HepG2 (cell line): ENCODE data around the gene ANO4. TPM values are rescaled to one million over a fixed set of nuclear protein-coding genes. Genes with fewer than 3 reads are reported as not detected.

Experiments
- ATAC-seq: fragments of 200-7000 bp; cut with Tn5 transposase; 3 replicates; pipeline ENCODE4 v1.9.1; 2020; ENCODE audit warnings: mild to moderate bottlenecking, moderate library complexity
- BruUV-seq: library from RNA; stranded (reverse); fragments of 400-500 nt; replicated peaks from 2 replicates; lab custom pipeline; 2021; lab: Mats Ljungman, UMichigan
- CTCF ChIA-PET: fragments of 300-600 bp; formaldehyde crosslinking; extraction: SDS; loops from one replicate; lab custom pipeline; 2021; ENCODE audit warnings: low total read pairs, inconsistent platforms, low intra/inter-chr PET ratio; lab: Yijun Ruan, JAX
- POLR2A ChIA-PET: fragments of 350-600 bp; sonication (Branson Sonifier 250); formaldehyde crosslinking; loops from one replicate; lab custom pipeline; 2020; ENCODE audit warnings: antibody characterized with exemption, inconsistent platforms; lab: Yijun Ruan, JAX
- DNase-seq: peaks from one replicate; pipeline ENCODE4 v3.0.0-alpha.2; 2015; ENCODE audit warnings: low spot score
- FAIRE-seq: peaks from 3 replicates; lab custom pipeline; 2011; peaks lifted over from hg19 to GRCh38; lab: Jason Lieb, UNC
- H2AFZ ChIP-seq: one replicate; pipeline ENCODE4 v1.6.1; 2011; ENCODE audit warnings: low read length, inconsistent platforms
- H3K27ac ChIP-seq: fragments of 300-600 bp; 3 replicates; pipeline ENCODE4 v1.8.0; 2011; ENCODE audit warnings: mixed run types, mild to moderate bottlenecking, mixed read lengths, low read length, inconsistent platforms; ENCODE audit not compliant: insufficient read depth; ENCODE audit errors: extremely low read length
- H3K27me3 ChIP-seq, 2 experiments: fragments of 200-600 bp in 1 of 2; 2 replicates in 1 of 2; 3 replicates in 1 of 2; pipeline versions ENCODE4 v1.6.0 to v1.8.0; 2011; ENCODE audit warnings: low read length in 2 of 2, mild to moderate bottlenecking in 2 of 2, moderate library complexity in 2 of 2, inconsistent platforms in 1 of 2; ENCODE audit not compliant: insufficient read depth in 2 of 2, control insufficient read depth in 1 of 2
- H3K36me3 ChIP-seq, 2 experiments: fragments of 200-600 bp in 1 of 2; replicated peaks in 1 of 2; 2 replicates in 1 of 2; 3 replicates in 1 of 2; pipeline versions ENCODE4 v1.5.1 to v1.8.0; 2011; ENCODE audit warnings: low read length in 2 of 2, inconsistent platforms in 1 of 2; ENCODE audit not compliant: insufficient read depth in 2 of 2, control insufficient read depth in 1 of 2
- H3K4me1 ChIP-seq: 2 replicates; pipeline ENCODE4 v1.5.1; 2012; ENCODE audit warnings: low read length, inconsistent platforms; ENCODE audit not compliant: insufficient read depth
- H3K4me2 ChIP-seq: 2 replicates; pipeline ENCODE4 v1.6.0; 2011; ENCODE audit warnings: low read depth, low read length, inconsistent platforms
- H3K4me3 ChIP-seq, 3 experiments: fragments of 200-600 bp in 1 of 3; sonication (generic), shearing (Covaris generic) in 1 of 3; replicated peaks in 1 of 3; 2 replicates each; pipeline ENCODE4 v1.5.1; 2011 to 2016; ENCODE audit warnings: low read length in 3 of 3, inconsistent platforms in 2 of 3, low read depth in 2 of 3, mild to moderate bottlenecking in 2 of 3, control low read depth in 1 of 3, mixed read lengths in 1 of 3; ENCODE audit not compliant: insufficient read depth in 1 of 3
- H3K79me2 ChIP-seq: one replicate; pipeline ENCODE4 v1.6.1; 2011; ENCODE audit warnings: low read length, inconsistent platforms; ENCODE audit not compliant: insufficient read depth
- H3K9ac ChIP-seq: 2 replicates; pipeline ENCODE4 v1.6.0; 2011; ENCODE audit warnings: mild to moderate bottlenecking, low read depth, low read length, inconsistent platforms; ENCODE audit not compliant: insufficient read depth
- H3K9me3 ChIP-seq: 2 replicates; pipeline ENCODE4 v1.5.1; 2012; ENCODE audit warnings: mild to moderate bottlenecking, low read length
- H4K20me1 ChIP-seq: 2 replicates; pipeline ENCODE4 v1.6.0; 2011; ENCODE audit warnings: inconsistent platforms, mild to moderate bottlenecking, low read length, moderate library complexity; ENCODE audit not compliant: insufficient read depth
- GABPA ChIP-seq, 2 experiments: IDR thresholded peaks; 2 replicates each; pipeline ENCODE4 v1.6.1; 2011 to 2016; ENCODE audit warnings: low read depth in 2 of 2, low read length in 1 of 2, missing biosample characterization in 1 of 2, missing genetic modification characterization in 1 of 2
- HMG20B ChIP-seq: conservative IDR thresholded peaks from 2 replicates; pipeline ENCODE4 v1.6.1; 2016; ENCODE audit warnings: missing genetic modification reagents, missing compliant biosample characterization
- KAT2B ChIP-seq: fragments of 150-350 bp; IDR thresholded peaks from 2 replicates; pipeline ENCODE4 v1.6.1; 2014; ENCODE audit warnings: low read depth, low read length, borderline replicate concordance
- MATR3 ChIP-seq: sonication (generic); formaldehyde crosslinking; IDR thresholded peaks from 2 replicates; pipeline ENCODE4 v1.4.0; 2020; ENCODE audit warnings: missing genetic modification reagents
- NFYB ChIP-seq: sonication (generic); formaldehyde crosslinking; IDR thresholded peaks from 2 replicates; pipeline ENCODE4 v1.4.0; 2020; ENCODE audit warnings: missing genetic modification reagents
- REPIN1 ChIP-seq: sonication (generic); formaldehyde crosslinking; IDR thresholded peaks from 2 replicates; pipeline ENCODE4 v1.8.0; 2022; ENCODE audit warnings: missing genetic modification reagents, low read depth, mild to moderate bottlenecking, borderline replicate concordance
- RNF2 ChIP-seq: fragments of 450-650 bp; conservative IDR thresholded peaks from 2 replicates; pipeline ENCODE4 v1.6.1; 2016; ENCODE audit warnings: low read depth
- ZFP36 ChIP-seq: fragments of 150-350 bp; IDR thresholded peaks from 2 replicates; pipeline ENCODE4 v1.6.1; 2018; ENCODE audit warnings: borderline replicate concordance, low read length, low read depth; ENCODE audit not compliant: partially characterized antibody
- ZFP41 ChIP-seq: sonication (generic); formaldehyde crosslinking; IDR thresholded peaks from 2 replicates; pipeline ENCODE4 v1.4.0; 2020; ENCODE audit warnings: mild to moderate bottlenecking, missing genetic modification reagents, borderline replicate concordance
- ZNF160 ChIP-seq: sonication (generic); formaldehyde crosslinking; IDR thresholded peaks from 2 replicates; pipeline ENCODE4 v1.8.0; 2022; ENCODE audit warnings: mild to moderate bottlenecking, inconsistent platforms, missing genetic modification reagents
- ZNF20 ChIP-seq: sonication (generic); formaldehyde crosslinking; IDR thresholded peaks from 2 replicates; pipeline ENCODE4 v1.4.0; 2020; ENCODE audit warnings: mild to moderate bottlenecking, moderate library complexity, missing genetic modification reagents
- ZNF224 ChIP-seq: sonication (generic); formaldehyde crosslinking; IDR thresholded peaks from 2 replicates; pipeline ENCODE4 v1.5.0; 2020; ENCODE audit warnings: mild to moderate bottlenecking, missing genetic modification reagents
- ZNF382 ChIP-seq: sonication (generic); formaldehyde crosslinking; IDR thresholded peaks from 2 replicates; pipeline ENCODE4 v1.5.0; 2020; ENCODE audit warnings: missing genetic modification reagents, mild to moderate bottlenecking, borderline replicate concordance
- ZNF7 ChIP-seq: IDR thresholded peaks from 2 replicates; pipeline ENCODE4 v1.6.1; 2016; ENCODE audit warnings: missing biosample characterization, missing genetic modification reagents
- WGBS: methylation state at CpG from one replicate; pipeline ENCODE4 v1.1.6; 2017; ENCODE audit warnings: low lambda C conversion rate; 5-methylcytosine and 5-hydroxymethylcytosine counted together
- in situ Hi-C: cut with HindIII; loops from 2 replicates; pipeline ENCODE4 v1.10.0; 2017; ENCODE audit warnings: low pct_unique_long_range_greater_than_20kb; ENCODE audit not compliant: extremely low pct_ligation_motif_present
- intact Hi-C: fragments of 100-400 bp; cut with micrococcal nuclease; formaldehyde crosslinking; loops from one replicate; pipeline ENCODE4 v1.10.0; 2022; ENCODE audit not compliant: unreplicated experiment
- polyA plus RNA-seq, 8 experiments: library from polyadenylated mRNA; depleted of rRNA in 3 of 8; stranded (reverse) in 7 of 8; unstranded in 1 of 8; fragments of >200 nt; fragmentation: Illumina TruSeq in 4 of 8; extraction: Trizol in 4 of 8; gene quantifications; 2 replicates each; pipeline versions ENCODE4 v1.2.1 to v1.2.3, GENCODE V29; 2011 to 2016; ENCODE audit warnings: low read depth in 4 of 8, missing spikeins in 1 of 8, mixed read lengths in 1 of 8; ENCODE audit not compliant: insufficient read depth in 1 of 8
- total RNA-seq, 5 experiments: library from RNA; depleted of rRNA; stranded (reverse); fragments of >200 nt; fragmentation: Illumina TruSeq; extraction: Trizol; gene quantifications; 2 replicates each; pipeline ENCODE4 v1.2.3, GENCODE V29; 2016; ENCODE audit warnings: low read depth in 1 of 5
- TF ChIP-seq, protein P1 (sequence below): sonication (generic); IDR thresholded peaks from 2 replicates; pipeline ENCODE4 v1.6.1; 2016; ENCODE audit warnings: low read depth, borderline replicate concordance

The ANO4 gene
- total and polyA plus RNA-seq, 2 of the 13 experiments (the other 11 are each of a cell fraction or from before 2014, with no cell fraction given) = not detected

DNA sequence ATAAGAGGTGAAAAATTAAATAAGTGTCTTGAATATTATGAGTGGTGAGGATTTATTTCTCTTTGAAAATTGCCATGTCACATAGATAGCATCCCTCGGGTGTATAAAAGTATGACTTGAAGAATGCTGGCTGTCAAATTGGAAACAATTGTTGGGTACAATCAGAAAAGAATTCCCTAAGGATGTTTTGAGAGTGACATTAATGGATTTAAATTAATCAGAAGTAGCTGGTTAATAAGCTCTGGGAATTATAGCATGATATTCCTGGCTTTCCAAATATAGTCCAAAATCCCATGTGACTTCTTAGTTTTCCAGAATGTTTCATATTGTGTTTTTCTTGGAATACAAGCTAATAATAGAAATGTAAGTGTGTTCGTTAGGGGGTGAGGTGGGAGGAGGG is 196.5 kb downstream of the ANO4 start:
- BruUV-seq = no TSS peak
- Histone ChIP-seq H3K9me3 (no peaks in the 10 kb centered on the region), H4K20me1 (no peaks in the 10 kb centered on the region), H3K79me2 (no peaks in the 10 kb centered on the region), H2AFZ (no peak overlapping the region), H3K4me1 (no peaks in the 10 kb centered on the region), H3K27me3 (no peaks in the 10 kb centered on the region), H3K9ac (no peak overlapping the region), H3K27ac (no peak overlapping the region), H3K4me3 (no peak overlapping the region), H3K36me3 (no peaks in the 10 kb centered on the region), H3K4me2 (no peak overlapping the region)
- ATAC-seq (no peak), DNase-seq (no peak), FAIRE-seq (no peak)
- POLR2A ChIA-PET = no interaction called here
- in situ Hi-C loops (no loop called here), intact Hi-C loops (loop anchor here (10.0 kb wide), 1 partner anchor 166 kb away; no protein-coding TSS in a partner anchor)
- WGBS = 1% methylated on average over 2 of the region's 2 CpGs
- CTCF ChIA-PET = no interaction called here
- TF ChIP-seq ZNF20 (CRISPR knock-in tag) (no peak), ZNF224 (CRISPR knock-in tag) (no peak), ZNF7 (no peak), ZNF382 (CRISPR knock-in tag) (no peak), GABPA (IDR thresholded peaks at IDR 0.05; ENCODE audit: low read depth, low read length) (no peak), GABPA (CRISPR knock-in tag; IDR thresholded peaks at IDR 0.05; ENCODE audit: low read depth) (no peak), ZNF160 (no peak), ZFP41 (CRISPR knock-in tag) (no peak), RNF2 (no peak), REPIN1 (CRISPR knock-in tag) (no peak), KAT2B (no peak), MATR3 (CRISPR knock-in tag) (no peak), ZFP36 (no peak), NFYB (CRISPR knock-in tag) (no peak), HMG20B (no peak)
- TF ChIP-seq, protein P1, sequence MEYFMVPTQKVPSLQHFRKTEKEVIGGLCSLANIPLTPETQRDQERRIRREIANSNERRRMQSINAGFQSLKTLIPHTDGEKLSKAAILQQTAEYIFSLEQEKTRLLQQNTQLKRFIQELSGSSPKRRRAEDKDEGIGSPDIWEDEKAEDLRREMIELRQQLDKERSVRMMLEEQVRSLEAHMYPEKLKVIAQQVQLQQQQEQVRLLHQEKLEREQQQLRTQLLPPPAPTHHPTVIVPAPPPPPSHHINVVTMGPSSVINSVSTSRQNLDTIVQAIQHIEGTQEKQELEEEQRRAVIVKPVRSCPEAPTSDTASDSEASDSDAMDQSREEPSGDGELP = no peak
